H1 (cell line): ENCODE results near the gene VGLL4. TPM values are rescaled to one million over a fixed set of nuclear protein-coding genes. Genes with fewer than 3 reads are reported as not detected.
"Not testable (repeated sequence)": the region's sequence is repeated elsewhere in the genome, so short reads cannot be mapped to it uniquely, and the experiment has no call there.

Experiments used
- CTCF ChIA-PET: fragments of 300-600 bp; sonication (Branson Sonifier 250); formaldehyde crosslinking; loops from one replicate; lab custom pipeline; 2021; ENCODE audit not compliant: partially characterized antibody; lab: Charles Lee
- POLR2A ChIA-PET: fragments of 300-600 bp; sonication (Branson Sonifier 250); formaldehyde crosslinking; loops from one replicate; lab custom pipeline; 2021; ENCODE audit warnings: inconsistent platforms; ENCODE audit not compliant: partially characterized antibody; lab: Charles Lee
- DNase-seq, 2 experiments: peaks; one replicate each; pipeline versions ENCODE4 v3.0.0 to v3.0.0-alpha.2; 2010 to 2022; ENCODE audit warnings: low spot score in 2 of 2, low read depth in 1 of 2, mixed read lengths in 1 of 2
- FAIRE-seq: peaks from 2 replicates; lab custom pipeline; 2011; peaks lifted over from hg19 to GRCh38; lab: Jason Lieb, UNC
- H2AFZ ChIP-seq: 2 replicates; pipeline ENCODE4 v1.8.1; 2012; ENCODE audit warnings: low read length, inconsistent platforms
- H2AK5ac ChIP-seq: 2 replicates; pipeline ENCODE4 v1.6.1; 2013; ENCODE audit warnings: low read depth, low read length
- H2BK120ac ChIP-seq: replicated peaks from 2 replicates; pipeline ENCODE3; 2013; ENCODE audit warnings: low read depth, low read length, inconsistent platforms
- H2BK12ac ChIP-seq: 2 replicates; pipeline ENCODE4 v1.6.1; 2013; ENCODE audit warnings: low read depth, low read length
- H2BK15ac ChIP-seq: 2 replicates; pipeline ENCODE4 v1.6.1; 2013; ENCODE audit warnings: low read length
- H2BK20ac ChIP-seq: 2 replicates; pipeline ENCODE4 v1.6.1; 2013; ENCODE audit warnings: low read length
- H2BK5ac ChIP-seq: 2 replicates; pipeline ENCODE4 v1.6.1; 2013; ENCODE audit warnings: low read depth, low read length
- H3K14ac ChIP-seq: 2 replicates; pipeline ENCODE4 v1.6.1; 2013; ENCODE audit warnings: inconsistent platforms; ENCODE audit not compliant: insufficient read length
- H3K18ac ChIP-seq: 2 replicates; pipeline ENCODE4 v1.6.1; 2013; ENCODE audit warnings: low read length; ENCODE audit errors: extremely low read depth
- H3K23ac ChIP-seq: 2 replicates; pipeline ENCODE4 v1.6.1; 2013; ENCODE audit warnings: inconsistent platforms; ENCODE audit not compliant: insufficient read length
- H3K23me2 ChIP-seq: 2 replicates; pipeline ENCODE4 v1.6.1; 2013; ENCODE audit warnings: low read depth, low read length
- H3K27ac ChIP-seq: 2 replicates; pipeline ENCODE4 v1.6.1; 2011; ENCODE audit warnings: low read depth, low read length, inconsistent platforms
- H3K27me3 ChIP-seq, 4 experiments: replicated peaks in 1 of 4; 1 replicate in 1 of 4; 2 replicates in 3 of 4; pipeline versions ENCODE4 v1.6.1 to v1.8.1; 2011 to 2013; ENCODE audit warnings: low read length in 3 of 4, mild to moderate bottlenecking in 3 of 4, inconsistent platforms in 2 of 4, mixed read lengths in 2 of 4, moderate library complexity in 1 of 4; ENCODE audit not compliant: control insufficient read depth in 3 of 4, insufficient read depth in 3 of 4; ENCODE audit errors: extremely low read depth in 1 of 4
- H3K36me3 ChIP-seq, 4 experiments: 2 replicates each; pipeline versions ENCODE4 v1.6.1 to v1.8.1; 2011 to 2013; ENCODE audit warnings: mild to moderate bottlenecking in 4 of 4, low read length in 3 of 4, moderate library complexity in 2 of 4, control low read depth in 1 of 4, inconsistent platforms in 1 of 4; ENCODE audit not compliant: insufficient read depth in 4 of 4, control insufficient read depth in 2 of 4
- H3K4ac ChIP-seq: replicated peaks from 2 replicates; pipeline ENCODE3; 2013; ENCODE audit warnings: low read length, low read depth, mixed read lengths, inconsistent platforms; ENCODE audit not compliant: insufficient read length
- H3K4me1 ChIP-seq, 4 experiments: replicated peaks in 1 of 4; 1 replicate in 1 of 4; 2 replicates in 3 of 4; pipeline versions ENCODE4 v1.6.1 to v1.8.1; 2011 to 2013; ENCODE audit warnings: low read length in 3 of 4, inconsistent platforms in 2 of 4, mixed read lengths in 1 of 4; ENCODE audit not compliant: insufficient read depth in 4 of 4, control insufficient read depth in 3 of 4
- H3K4me2 ChIP-seq, 2 experiments: 2 replicates each; pipeline versions ENCODE4 v1.6.1 to v1.8.1; 2011 to 2013; ENCODE audit warnings: low read depth in 2 of 2, low read length in 2 of 2, control low read depth in 1 of 2, inconsistent platforms in 1 of 2, mild to moderate bottlenecking in 1 of 2; ENCODE audit not compliant: insufficient read depth in 1 of 2
- H3K4me3 ChIP-seq, 4 experiments: fragments of 200-600, 300-600 bp in 1 of 4; sonication (generic), shearing (Covaris generic), sonication (Bioruptor Twin) in 1 of 4; 2 replicates each; pipeline versions ENCODE4 v1.5.1 to v1.8.1; 2011 to 2016; ENCODE audit warnings: low read length in 4 of 4, low read depth in 3 of 4, control low read depth in 2 of 4, inconsistent platforms in 2 of 4, mild to moderate bottlenecking in 2 of 4, mixed read lengths in 1 of 4, moderate library complexity in 1 of 4; ENCODE audit not compliant: insufficient read depth in 2 of 4; ENCODE audit errors: extremely low read depth in 1 of 4
- H3K56ac ChIP-seq: replicated peaks from 2 replicates; pipeline ENCODE3; 2013; ENCODE audit warnings: low read depth, mild to moderate bottlenecking, mixed read lengths, low read length, inconsistent platforms; ENCODE audit not compliant: insufficient read length
- H3K79me1 ChIP-seq: 2 replicates; pipeline ENCODE4 v1.6.1; 2013; ENCODE audit warnings: low read depth, low read length, control low read depth
- H3K79me2 ChIP-seq, 2 experiments: 2 replicates each; pipeline versions ENCODE4 v1.6.1 to v1.8.1; 2012 to 2013; ENCODE audit warnings: low read length in 2 of 2, mild to moderate bottlenecking in 2 of 2, inconsistent platforms in 1 of 2; ENCODE audit not compliant: insufficient read depth in 2 of 2, control insufficient read depth in 1 of 2
- H3K9ac ChIP-seq, 4 experiments: replicated peaks in 1 of 4; 1 replicate in 1 of 4; 2 replicates in 3 of 4; pipeline versions ENCODE4 v1.6.1 to v1.8.1; 2011 to 2013; ENCODE audit warnings: low read depth in 3 of 4, low read length in 3 of 4, control low read depth in 2 of 4, mild to moderate bottlenecking in 2 of 4, moderate library complexity in 2 of 4, inconsistent platforms in 1 of 4; ENCODE audit errors: extremely low read depth in 1 of 4
- H3K9me3 ChIP-seq, 2 experiments: 2 replicates each; pipeline versions ENCODE4 v1.6.1 to v1.8.1; 2012 to 2013; ENCODE audit warnings: mild to moderate bottlenecking in 2 of 2, moderate library complexity in 2 of 2, control low read depth in 1 of 2, inconsistent platforms in 1 of 2, low read depth in 1 of 2, low read length in 1 of 2, mixed read lengths in 1 of 2; ENCODE audit not compliant: insufficient read depth in 2 of 2
- H4K20me1 ChIP-seq, 2 experiments: replicated peaks in 1 of 2; 2 replicates each; pipeline versions ENCODE3 to v1.8.1; 2011 to 2013; ENCODE audit warnings: inconsistent platforms in 2 of 2, low read length in 2 of 2, mild to moderate bottlenecking in 1 of 2; ENCODE audit not compliant: insufficient read depth in 2 of 2, control insufficient read depth in 1 of 2
- H4K5ac ChIP-seq: 2 replicates; pipeline ENCODE4 v1.6.1; 2013; ENCODE audit warnings: low read length, low read depth, mixed read lengths, inconsistent platforms; ENCODE audit not compliant: insufficient read length
- H4K8ac ChIP-seq: 2 replicates; pipeline ENCODE4 v1.8.0; 2013; ENCODE audit warnings: mild to moderate bottlenecking, moderate library complexity, low read length, inconsistent platforms; ENCODE audit not compliant: insufficient read depth; ENCODE audit errors: extremely low read depth
- H4K91ac ChIP-seq: replicated peaks from 2 replicates; pipeline ENCODE3; 2013; ENCODE audit warnings: low read length, mixed read lengths, inconsistent platforms; ENCODE audit not compliant: insufficient read length
- WGBS, 2 experiments: shearing (Covaris generic) in 1 of 2; methylation state at CpG; one replicate each; pipeline versions ENCODE4 v1.1.6 to v1.1.7; 2013 to 2015; ENCODE audit warnings: low lambda C conversion rate in 2 of 2, mixed read lengths in 2 of 2, inconsistent platforms in 1 of 2, low coverage in 1 of 2, missing lambda C conversion rate in 1 of 2; ENCODE audit not compliant: insufficient replicate concordance in 2 of 2, insufficient coverage in 1 of 2, insufficient read length in 1 of 2; ENCODE audit errors: extremely low coverage in 1 of 2, missing lambda C conversion rate in 1 of 2; 5-methylcytosine and 5-hydroxymethylcytosine counted together
- polyA plus RNA-seq, 7 experiments: library from polyadenylated mRNA; depleted of rRNA in 3 of 7; stranded (reverse) in 5 of 7; unstranded in 2 of 7; fragments of >200 nt in 5 of 7; fragments of 200-250 nt in 2 of 7; gene quantifications; 1 replicate in 5 of 7; 2 replicates in 1 of 7; 4 replicates in 1 of 7; pipeline versions ENCODE4 v1.2.1 to v1.2.3, GENCODE V29; 2011 to 2013; ENCODE audit warnings: missing spikeins in 2 of 7, mixed read lengths in 2 of 7
- total RNA-seq: library from RNA; stranded (reverse); fragmentation: NEBNext Ultra II Directional; extraction: Animal tissue kit (Norgen Biotek cat#: 25700); gene quantifications from 2 replicates; pipeline ENCODE4 v1.2.1, GENCODE V29; 2021

The VGLL4 gene
- total and polyA plus RNA-seq, 2 of the 8 experiments (the other 6 are each of a cell fraction or from before 2014, with no cell fraction given): 45.1 to 50.0 TPM

GRCh38 chr3:11684980-11685379 is 41.3 kb upstream of the VGLL4 start:
- CTCF ChIA-PET: interaction anchor here (1.3 kb wide), 1 partner anchor 119 kb away, joined by 3 read pairs; no protein-coding TSS in a partner anchor
- H3K9ac ChIP-seq, H3K56ac ChIP-seq, H2AFZ ChIP-seq, H2BK15ac ChIP-seq, H2BK12ac ChIP-seq, H2AK5ac ChIP-seq, DNase-seq, H3K79me2 ChIP-seq, H2BK5ac ChIP-seq, H4K91ac ChIP-seq, H3K4me3 ChIP-seq, POLR2A ChIA-PET, H3K18ac ChIP-seq, H3K14ac ChIP-seq, H3K9me3 ChIP-seq, H4K5ac ChIP-seq, H3K4me2 ChIP-seq, H3K23me2 ChIP-seq, H3K27me3 ChIP-seq, FAIRE-seq, H3K4ac ChIP-seq, H2BK20ac ChIP-seq, H3K23ac ChIP-seq, H2BK120ac ChIP-seq, H4K8ac ChIP-seq, H4K20me1 ChIP-seq, H3K36me3 ChIP-seq, H3K27ac ChIP-seq, H3K79me1 ChIP-seq, H3K4me1 ChIP-seq: not testable (repeated sequence)
- 95% methylated on average over 6 of the region's 6 CpGs; no CpG with 5 or more reads in 1 of the 2 experiments for WGBS, 2 experiments
